GM18858 (cell line): ENCODE results near the gene COL4A4.

Experiments used
- ATAC-seq: cut with Tn5 transposase; IDR thresholded peaks from one replicate; pipeline ENCODE4 v1.9.1; 2021; ENCODE audit not compliant: unreplicated experiment

COL4A4 gene

DNA sequence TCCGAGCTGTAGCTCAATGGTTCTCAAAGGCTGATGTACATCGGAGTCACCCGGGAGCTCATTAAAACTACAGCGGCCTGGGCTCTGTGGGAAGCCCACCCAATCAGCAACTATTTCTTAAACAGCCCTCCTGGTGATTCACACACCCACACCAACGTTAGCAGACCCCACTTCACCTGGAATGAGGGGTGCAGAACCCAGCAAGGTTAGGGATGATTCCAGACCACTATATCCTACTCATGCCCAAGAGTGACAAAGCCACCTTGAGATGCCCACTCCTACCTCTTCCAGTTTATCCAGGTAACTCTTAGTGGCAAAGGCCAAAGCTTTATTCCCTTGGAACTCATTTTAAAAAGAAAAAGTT is 178.4 kb downstream of the COL4A4 start:
- ATAC-seq, result no peak

DNA sequence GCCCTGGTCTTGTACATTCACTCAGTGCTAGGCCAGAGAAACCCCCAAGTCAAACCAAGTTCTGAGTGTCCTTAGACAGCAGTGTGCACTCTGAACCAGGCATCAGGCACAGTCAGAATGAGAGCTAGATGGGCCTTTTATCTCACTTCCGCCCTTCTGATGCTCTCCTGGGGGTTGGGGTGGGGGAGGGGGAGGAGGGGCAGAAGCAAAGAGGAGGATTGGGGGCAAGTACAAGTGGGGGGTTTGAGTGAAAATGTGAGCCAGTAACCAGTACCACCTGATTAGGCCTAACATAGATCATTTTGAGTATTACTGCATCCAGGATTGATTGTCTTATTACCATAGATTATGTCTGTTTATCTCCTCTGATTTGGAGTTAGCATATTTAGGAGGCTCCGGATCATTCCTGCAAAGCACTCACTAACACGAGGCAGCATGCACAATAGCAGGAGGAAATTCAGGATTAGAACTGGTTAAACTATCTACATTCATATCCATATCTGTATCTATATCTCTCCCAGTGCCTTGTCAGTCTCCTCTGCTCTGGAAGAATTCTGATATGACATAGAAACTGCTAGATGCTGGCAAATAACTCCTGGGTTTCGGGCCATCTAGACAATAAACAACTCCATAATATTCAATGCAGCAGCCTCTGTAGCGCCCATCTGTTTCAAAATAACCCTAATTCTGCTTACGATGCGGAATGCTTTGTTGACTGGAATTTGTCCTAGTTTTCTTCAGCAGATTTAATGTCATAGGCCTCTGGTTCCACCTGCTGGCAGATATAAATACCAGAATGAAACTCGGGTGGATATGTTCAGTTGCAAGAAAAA is 179.0 kb downstream of the COL4A4 start:
- ATAC-seq, result peak; percentile 96

DNA sequence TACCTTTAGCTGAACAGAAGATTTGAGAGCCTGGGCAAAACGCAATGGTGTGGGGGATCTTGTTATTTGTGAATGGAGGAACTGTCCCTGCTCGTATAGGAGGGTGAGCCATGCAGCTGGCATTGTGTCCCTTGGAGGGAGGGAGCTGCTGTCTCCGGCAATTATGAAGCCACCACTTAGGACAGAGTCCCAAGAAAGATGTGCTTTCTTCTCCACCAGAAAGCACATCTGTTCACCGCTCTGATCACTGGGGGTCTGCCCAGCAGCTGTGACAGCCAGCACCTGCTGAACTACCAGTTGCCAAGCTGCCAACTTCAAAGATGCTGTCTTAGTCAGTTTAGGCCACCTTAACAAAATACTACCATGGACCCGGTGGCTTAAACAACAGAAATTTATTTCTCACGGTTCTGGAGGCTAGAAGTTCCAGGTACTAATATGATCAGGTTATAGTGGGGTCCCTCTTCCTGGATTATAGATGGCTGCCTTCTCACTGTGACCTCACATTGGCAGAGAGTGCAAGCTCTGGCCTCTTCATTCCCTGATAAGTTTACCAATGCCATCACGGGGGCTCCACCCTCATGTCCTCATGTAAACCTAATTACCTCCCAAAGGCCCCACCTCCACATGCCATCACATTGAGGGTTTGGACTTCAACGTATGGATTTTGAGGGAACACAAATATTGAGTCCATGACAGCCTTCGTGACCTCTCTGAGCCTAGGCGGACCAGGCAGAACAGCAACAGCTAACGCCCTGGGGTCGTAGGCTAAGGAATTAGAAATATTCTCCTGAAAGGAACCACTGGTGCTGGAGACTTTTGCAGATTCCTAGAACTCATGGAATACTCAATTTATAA is 179.9 kb downstream of the COL4A4 start:
- ATAC-seq, result no peak

DNA sequence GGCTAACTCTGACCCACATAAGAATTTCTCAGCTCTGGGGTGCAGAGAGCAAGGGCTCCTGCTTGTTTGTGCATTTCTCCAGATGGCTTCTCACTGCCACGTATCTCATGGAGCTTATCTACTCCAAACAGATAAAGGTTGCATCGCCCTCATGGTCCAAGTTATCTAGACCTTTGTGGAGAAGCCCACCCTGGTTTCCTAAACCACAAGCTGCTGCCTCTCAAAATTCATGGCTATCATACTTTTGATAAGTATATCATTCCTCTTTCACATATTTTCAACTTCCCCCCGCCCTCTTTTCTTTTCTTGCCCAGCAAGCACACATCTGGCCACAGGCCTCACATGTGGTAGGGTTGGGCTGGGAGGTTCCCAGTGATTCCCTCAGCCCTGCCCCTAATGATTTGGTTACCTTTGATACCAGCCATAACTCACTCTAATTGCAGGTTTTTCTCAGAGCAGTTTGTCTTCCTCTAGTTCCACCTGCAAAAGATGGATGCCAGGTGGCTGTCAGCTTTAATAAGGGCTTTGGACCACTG is 182.1 kb downstream of the COL4A4 start:
- ATAC-seq, result no peak

DNA sequence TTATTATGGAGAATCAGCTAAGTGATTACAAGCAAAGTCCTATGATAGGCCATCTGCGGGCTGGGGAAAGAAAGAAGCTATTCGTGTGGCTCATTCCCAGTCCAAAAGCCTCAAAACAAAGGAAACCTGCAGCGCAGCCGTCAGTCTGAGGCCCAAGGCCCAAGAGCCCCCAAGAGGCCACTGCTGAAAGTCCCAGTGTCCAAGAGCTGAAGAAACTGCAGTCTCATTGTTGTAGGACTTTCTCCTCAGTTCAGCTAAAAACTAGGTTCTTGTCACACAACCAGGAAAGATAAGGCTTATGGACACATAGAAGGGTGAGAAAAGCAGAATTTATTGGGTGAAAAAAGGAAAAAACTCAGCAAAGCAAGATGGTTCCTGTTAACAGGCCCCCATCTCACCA is 185.0 kb downstream of the COL4A4 start:
- no peak for ATAC-seq

DNA sequence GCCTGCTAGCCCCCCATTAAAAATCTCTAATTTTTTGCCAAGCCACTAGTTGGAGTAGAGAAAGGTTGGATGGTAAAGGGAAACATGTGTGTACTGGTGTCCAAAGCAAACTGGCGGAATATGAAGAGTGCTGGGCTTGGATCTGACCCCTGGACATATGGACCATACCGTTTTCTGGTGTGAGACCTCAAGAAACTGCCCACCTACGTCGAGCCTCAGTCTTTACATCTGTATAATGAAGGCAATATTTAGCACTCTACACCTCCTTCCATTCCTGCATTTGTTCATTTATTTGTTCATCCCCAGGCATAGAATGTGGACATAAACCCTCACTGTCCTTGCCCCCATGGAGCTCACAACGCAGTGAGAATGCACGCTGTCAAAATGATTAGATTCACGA is 185.7 kb downstream of the COL4A4 start:
- ATAC-seq, result no peak

DNA sequence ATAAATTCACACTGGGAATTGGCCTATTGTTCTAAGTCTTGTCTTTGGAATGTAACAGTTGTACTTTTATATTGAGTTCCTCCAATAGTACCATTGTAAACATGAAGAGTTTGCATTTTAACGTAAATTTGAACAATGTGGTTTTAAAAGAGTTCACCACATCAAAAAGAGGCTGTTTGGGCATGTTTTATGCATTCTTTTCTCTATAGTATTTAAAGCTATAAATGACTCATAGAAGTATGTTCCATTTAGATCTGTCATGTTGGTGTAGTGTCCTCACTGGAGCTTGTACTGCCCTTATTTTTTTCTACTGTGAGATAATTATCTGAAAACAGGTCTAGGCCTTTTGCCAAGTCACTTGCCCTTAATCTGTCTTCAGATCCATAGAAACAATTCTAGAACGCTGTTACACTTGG is 186.2 kb downstream of the COL4A4 start:
- no peak for ATAC-seq

DNA sequence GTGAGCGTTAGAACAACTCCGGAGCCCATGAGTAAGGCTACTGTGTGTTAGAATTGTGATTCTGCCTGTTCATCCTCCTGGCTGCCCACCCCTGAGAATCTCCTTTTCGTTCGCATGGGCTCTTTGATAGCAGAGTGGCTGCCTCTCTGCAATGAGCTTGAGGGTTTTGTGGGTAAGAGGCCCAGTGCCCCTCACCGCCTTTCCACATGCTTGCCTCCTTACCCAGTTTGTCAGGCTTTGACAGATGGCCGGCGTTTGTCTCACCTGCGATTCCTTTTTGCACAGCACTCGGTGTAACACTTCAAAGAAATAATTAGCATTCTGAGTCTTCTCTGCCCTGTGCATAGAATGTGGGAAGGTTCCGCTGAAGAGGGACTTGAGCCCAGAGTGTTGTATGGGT is 190.2 kb downstream of the COL4A4 start:
- ATAC-seq, result no peak

DNA sequence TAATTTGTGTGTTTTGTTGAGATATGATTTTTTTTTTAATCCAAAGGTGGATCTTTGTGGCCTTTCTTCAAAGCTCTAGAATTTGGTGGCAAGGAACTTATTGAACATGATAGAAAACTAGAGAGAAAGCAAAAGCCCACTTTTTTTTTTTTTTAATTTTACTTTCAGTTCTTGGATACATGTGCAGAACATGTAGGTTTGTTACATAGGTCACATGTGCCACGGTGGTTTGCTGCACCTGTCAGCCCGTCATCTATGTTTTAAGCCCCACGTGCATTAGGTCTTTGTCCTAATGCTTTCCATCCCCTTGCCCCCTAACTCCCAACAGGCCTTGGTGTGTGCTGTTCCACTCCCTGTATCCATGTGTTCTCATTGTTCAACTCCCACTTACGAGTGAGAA is 192.2 kb downstream of the COL4A4 start:
- ATAC-seq, result peak; percentile 35

DNA sequence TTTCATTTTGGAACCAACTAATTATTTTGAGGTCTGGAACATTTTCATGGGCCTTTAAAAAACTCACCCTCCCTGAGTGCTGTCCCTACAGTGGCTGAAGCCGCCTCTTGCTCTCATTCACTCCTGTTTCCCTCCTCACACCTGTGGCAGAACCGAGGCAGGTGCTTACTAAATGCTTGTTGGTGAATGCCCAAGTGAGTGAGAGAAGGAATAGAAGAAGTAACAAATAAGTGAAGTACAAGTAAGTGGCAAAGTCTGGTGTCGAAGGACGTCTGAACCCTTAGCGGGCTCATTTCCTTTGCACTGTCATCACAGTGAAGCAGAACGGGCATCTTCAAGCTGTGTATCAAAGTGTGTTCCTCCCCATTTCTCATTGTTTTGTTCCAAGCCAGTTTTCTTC is 192.9 kb downstream of the COL4A4 start:
- ATAC-seq, result peak; percentile 31

DNA sequence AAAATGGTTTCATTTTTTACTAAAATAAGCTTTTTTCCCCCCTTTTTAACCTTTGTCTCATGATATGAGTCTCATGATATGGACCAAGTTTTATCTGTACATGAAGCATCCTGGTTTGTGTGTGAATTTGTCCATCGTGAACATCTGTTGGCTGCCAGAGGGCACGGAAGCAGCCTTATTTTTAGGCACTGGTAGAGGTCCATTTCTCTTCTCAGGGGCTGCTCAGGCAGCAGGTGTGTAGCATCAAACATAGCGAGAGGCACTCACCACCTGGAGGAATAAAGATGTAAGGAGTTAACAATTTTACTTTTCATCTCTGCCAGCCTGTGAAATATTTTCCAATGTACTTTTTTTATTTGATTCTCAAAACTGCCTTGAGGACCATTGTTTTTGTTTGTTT is 193.6 kb downstream of the COL4A4 start:
- ATAC-seq, result peak; percentile 63

DNA sequence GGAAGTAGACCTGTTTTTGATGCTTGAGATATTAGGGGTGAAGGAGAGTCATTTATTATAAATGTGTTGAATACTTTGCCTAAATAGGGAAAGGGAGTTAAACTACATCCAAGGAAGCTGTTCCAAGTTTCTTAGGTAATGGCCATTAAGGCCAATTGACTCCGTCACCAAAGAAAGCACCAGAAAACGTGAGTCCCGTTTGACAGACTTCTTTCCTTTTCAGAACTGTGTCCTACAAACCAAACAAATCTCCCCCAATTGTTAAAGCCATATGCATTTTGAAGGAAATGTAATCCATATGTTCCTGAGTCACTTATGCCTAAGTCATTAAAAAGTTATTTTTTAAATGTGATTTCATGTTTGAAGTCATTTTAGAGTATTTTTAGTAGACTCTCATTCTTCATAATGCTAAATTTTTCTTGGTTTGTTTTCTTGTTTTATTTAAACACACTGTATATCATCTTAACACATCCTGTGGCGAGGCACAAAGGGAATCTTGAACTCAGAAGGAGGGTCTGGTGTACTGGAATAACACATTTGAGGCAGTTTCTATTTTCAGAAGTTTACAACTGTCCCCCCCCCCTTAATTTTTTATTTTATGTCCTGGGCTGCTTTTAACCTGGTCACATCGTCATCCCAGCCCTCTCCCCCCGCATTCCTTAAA is 194.5 kb downstream of the COL4A4 start:
- no peak for ATAC-seq

DNA sequence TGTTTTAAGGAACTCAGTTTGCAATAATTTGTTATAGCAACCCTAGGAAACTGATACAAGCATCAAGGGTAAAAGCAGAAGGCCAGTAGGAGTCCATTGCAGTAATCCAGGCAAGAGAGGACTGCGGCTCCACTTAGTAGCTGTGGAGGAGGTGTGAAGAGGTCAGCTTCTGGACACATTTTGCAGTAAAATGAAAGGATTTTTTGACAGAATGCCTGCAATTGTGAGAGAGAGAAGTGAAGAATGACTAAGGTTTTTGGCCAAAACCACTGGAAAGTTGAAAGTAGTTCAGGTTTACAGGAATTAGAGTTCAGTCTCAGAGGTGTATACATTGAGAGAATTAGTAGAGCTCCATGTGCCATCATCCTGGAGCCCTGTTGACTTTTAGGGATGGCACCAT is 198.6 kb downstream of the COL4A4 start:
- no peak for ATAC-seq

DNA sequence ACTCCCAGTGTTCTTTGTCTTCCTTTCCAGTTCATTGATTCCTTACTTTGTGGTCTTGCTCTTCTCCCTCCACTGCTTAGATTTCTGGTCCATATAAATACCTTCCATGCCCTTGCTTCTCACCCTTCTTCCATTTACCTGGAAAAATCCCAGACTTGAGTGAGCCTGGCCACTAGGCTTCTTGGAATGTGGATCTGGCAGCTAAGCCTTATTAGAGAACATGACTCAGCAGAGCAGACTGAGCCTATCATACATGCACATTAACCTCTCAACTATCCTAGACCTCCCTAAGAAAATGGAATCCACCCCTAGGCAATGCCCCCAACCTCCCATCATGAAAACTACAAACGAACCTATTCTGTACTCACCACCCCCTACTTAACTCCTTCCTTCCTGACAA is 200.5 kb downstream of the COL4A4 start:
- ATAC-seq, result no peak

DNA sequence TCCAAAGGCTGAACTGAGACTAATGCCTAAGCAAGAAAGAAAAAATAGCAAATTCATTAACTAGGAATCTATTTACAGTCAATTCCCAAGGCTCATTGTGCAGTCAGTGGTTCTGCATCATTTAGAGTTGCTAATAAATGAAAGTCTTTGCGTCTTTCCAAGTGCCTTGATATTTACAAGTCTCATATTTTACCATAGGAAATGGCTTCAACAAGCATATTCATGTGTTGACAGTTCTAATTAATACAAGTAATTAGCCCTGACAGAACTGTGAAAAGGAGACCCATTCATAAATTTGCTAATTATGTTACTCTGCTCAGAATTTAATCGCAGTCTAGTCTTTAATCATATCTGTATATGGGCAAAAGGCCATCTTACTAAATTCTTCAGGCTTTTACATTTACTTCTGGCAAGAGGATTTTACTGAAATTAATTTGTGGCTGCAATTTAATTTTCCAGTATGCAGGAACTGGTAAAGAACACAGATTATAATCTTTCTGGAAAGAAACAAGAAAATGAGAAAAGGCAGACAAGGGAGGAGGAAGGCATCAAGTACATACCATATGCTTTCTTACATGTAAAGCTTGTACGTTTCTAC is 201.7 kb downstream of the COL4A4 start:
- no peak for ATAC-seq

DNA sequence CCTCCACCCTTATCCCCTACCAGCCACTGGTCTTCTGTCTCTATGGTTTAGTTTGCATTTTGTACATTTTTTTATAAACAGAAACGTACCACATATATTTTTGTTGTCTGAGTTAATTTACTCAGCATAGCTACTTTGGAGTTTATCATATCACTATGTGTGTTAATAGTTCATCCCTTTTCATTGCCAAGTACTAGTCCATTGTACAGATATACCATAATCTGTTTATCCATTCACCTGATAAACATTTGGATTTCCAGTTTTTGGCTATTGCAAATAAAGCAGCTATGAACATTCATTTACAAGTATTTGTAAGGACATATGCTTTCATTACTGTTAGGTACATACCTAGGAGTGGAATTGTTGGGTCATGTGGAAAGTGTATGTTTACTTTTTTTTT is 204.6 kb downstream of the COL4A4 start:
- no peak for ATAC-seq

DNA sequence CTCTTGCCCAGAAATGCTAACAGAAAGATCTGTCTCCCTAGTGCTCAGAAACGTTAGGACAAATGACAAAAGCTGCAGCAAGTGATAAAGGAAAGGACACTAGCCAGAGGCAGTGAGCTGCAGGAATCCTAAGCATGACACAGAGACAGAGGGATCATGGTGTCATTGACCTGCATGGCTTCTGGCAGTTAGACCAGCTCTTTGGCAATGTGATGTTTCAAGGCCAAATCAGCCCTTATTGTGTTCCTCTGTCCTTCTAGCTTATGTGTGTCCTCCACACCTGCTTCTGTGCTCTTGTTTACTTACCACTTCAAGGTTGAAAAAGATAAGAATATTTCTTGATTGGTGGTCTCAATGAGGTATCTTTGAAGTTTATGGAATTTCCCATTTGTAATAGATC is 207.3 kb downstream of the COL4A4 start:
- ATAC-seq, result no peak

DNA sequence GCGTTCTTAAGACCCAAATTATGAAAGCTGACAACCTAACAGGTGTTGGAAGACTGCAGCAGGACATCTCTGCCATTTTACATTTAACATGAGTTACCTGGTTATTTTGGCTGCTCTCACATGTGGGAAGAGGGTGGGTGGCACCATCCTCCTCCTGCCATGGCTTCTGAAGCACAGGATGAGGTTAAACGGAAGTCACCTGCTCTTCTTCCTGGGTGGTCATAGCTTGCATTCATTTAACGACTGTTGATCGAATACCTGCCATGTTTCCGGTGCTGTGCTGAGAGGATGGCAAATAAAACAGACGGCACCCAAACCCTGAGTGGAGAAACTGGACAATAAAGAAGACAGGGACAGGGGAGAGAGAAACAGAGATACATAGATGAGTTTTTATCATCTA is 210.2 kb downstream of the COL4A4 start:
- ATAC-seq, result no peak

DNA sequence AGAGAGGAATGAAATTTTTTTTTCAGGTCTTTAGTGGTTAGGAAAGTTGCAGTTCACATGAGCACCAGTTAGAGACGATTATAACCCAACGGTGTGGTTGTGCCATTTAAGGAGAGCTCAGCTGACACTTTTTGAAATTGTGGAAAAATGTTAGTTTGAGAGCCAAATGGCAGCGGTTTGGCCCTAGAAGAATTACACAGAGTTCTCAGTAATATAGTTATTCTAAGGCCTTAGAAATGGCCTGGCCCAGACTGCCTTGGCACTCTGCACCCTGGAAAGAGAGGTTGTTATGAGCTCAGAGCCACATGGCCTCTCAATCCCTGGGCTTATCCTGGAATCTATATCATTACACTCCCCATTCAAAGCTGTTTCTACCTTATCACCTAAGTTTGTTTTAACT is 210.8 kb downstream of the COL4A4 start:
- ATAC-seq, result no peak
